OCI-LY7 (cell line): ENCODE data around the gene GAS7. TPM values are rescaled to one million over a fixed set of nuclear protein-coding genes. Genes with fewer than 3 reads are reported as not detected.

Experiments
- BruUV-seq: library from RNA; stranded (reverse); fragments of 400-500 nt; replicated peaks from 2 replicates; lab custom pipeline; 2021; lab: Mats Ljungman, UMichigan
- CTCF ChIA-PET: fragments of 300-600 bp; sonication (Branson Sonifier 250); formaldehyde crosslinking; loops from one replicate; lab custom pipeline; 2022; ENCODE audit warnings: antibody characterized with exemption; ENCODE audit not compliant: unreplicated experiment; lab: Charles Lee
- POLR2A ChIA-PET: fragments of 300-600 bp; sonication (Branson Sonifier 250); formaldehyde crosslinking; loops from one replicate; lab custom pipeline; 2022; ENCODE audit warnings: antibody characterized with exemption; lab: Charles Lee
- DNase-seq: peaks from one replicate; pipeline ENCODE4 v3.0.0-alpha.2; 2015; ENCODE audit warnings: low spot score
- H2AFZ ChIP-seq: fragments of 200-600 bp; sonication (generic), shearing (Covaris generic); 2 replicates; pipeline ENCODE4 v1.6.1; 2014; ENCODE audit warnings: mild to moderate bottlenecking, antibody characterized with exemption, low read length, moderate library complexity
- H3K27ac ChIP-seq: fragments of 200-600 bp; sonication (generic); 2 replicates; pipeline ENCODE4 v1.5.1; 2014; ENCODE audit warnings: mixed run types, low read depth, mild to moderate bottlenecking, moderate library complexity, low read length, inconsistent platforms; ENCODE audit not compliant: poor library complexity, severe bottlenecking
- H3K36me3 ChIP-seq: fragments of 200-600 bp; sonication (generic); 2 replicates; pipeline ENCODE4 v1.6.1; 2014; ENCODE audit warnings: mild to moderate bottlenecking, antibody characterized with exemption, low read length, moderate library complexity, mixed read lengths; ENCODE audit not compliant: insufficient read depth
- H3K4me1 ChIP-seq: fragments of 200-600 bp; sonication (generic); 2 replicates; pipeline ENCODE4 v1.5.1; 2014; ENCODE audit warnings: mild to moderate bottlenecking, low read length; ENCODE audit not compliant: insufficient read depth, poor library complexity, severe bottlenecking
- H3K4me2 ChIP-seq: fragments of 200-600 bp; sonication (generic); 2 replicates; pipeline ENCODE4 v1.6.1; 2014; ENCODE audit warnings: mild to moderate bottlenecking, low read length
- H3K4me3 ChIP-seq: fragments of 200-600 bp; sonication (generic); 2 replicates; pipeline ENCODE4 v1.5.1; 2014; ENCODE audit warnings: mild to moderate bottlenecking, low read depth, low read length; ENCODE audit not compliant: poor library complexity, severe bottlenecking
- H3K79me2 ChIP-seq: fragments of 200-600 bp; sonication (generic); 2 replicates; pipeline ENCODE4 v1.6.1; 2016; ENCODE audit warnings: low read depth, mild to moderate bottlenecking, low read length, moderate library complexity, mixed read lengths; ENCODE audit not compliant: insufficient read depth
- H3K9me2 ChIP-seq: fragments of 200-600 bp; sonication (generic); 2 replicates; pipeline ENCODE4 v1.6.1; 2016; ENCODE audit warnings: mild to moderate bottlenecking, low read length, mixed read lengths; ENCODE audit not compliant: insufficient read depth
- H3K9me3 ChIP-seq: fragments of 200-600 bp; sonication (generic); 2 replicates; pipeline ENCODE4 v1.6.1; 2014; ENCODE audit warnings: mild to moderate bottlenecking, mixed run types, low read length, mixed read lengths
- H4K20me1 ChIP-seq: fragments of 200-600 bp; sonication (generic); 2 replicates; pipeline ENCODE4 v1.6.1; 2014; ENCODE audit warnings: mild to moderate bottlenecking, antibody characterized with exemption, low read length, moderate library complexity, mixed read lengths; ENCODE audit not compliant: insufficient read depth
- CTCF ChIP-seq: fragments of 200-600 bp; sonication (generic); conservative IDR thresholded peaks from 2 replicates; pipeline ENCODE4 v1.5.1; 2014; ENCODE audit warnings: mild to moderate bottlenecking, antibody characterized with exemption, low read length, moderate library complexity, mixed read lengths
- EZH2phosphoT487 ChIP-seq: fragments of 200-600 bp; sonication (generic); IDR thresholded peaks from 2 replicates; pipeline ENCODE4 v1.6.1; 2018; ENCODE audit warnings: low read depth, borderline replicate concordance, mild to moderate bottlenecking, mixed run types, antibody characterized with exemption, low read length, moderate library complexity, mixed read lengths
- intact Hi-C: fragments of 100-400 bp; cut with micrococcal nuclease; formaldehyde crosslinking; loops from one replicate; pipeline ENCODE4 v1.10.0; 2022; ENCODE audit not compliant: unreplicated experiment
- total RNA-seq, 2 experiments: library from RNA; depleted of rRNA in 1 of 2; stranded (reverse); fragments of >200 nt in 1 of 2; shearing (Covaris generic) in 1 of 2; gene quantifications; 2 replicates each; pipeline ENCODE4 v1.2.3, GENCODE V29; 2014 to 2022

GAS7 gene
- total RNA-seq, 2 experiments from 2014 or later, result 1.5 TPM; not detected in 1

- Histone ChIP-seq H3K36me3 (no peaks in the 10 kb centered on the region), H3K27ac (no peak overlapping the region), H3K79me2 (no peaks in the 10 kb centered on the region), H4K20me1 (no peaks in the 10 kb centered on the region), H2AFZ (no peak overlapping the region), H3K9me2 (no peaks in the 10 kb centered on the region), H3K4me2 (no peak overlapping the region), H3K9me3 (no peaks in the 10 kb centered on the region), H3K4me3 (no peak overlapping the region), H3K4me1 (no peaks in the 10 kb centered on the region)
- POLR2A ChIA-PET, result no interaction called here
- BruUV-seq, result no TSS peak
- TF ChIP-seq EZH2phosphoT487, result no peak
- TF ChIP-seq CTCF, result no peak
- intact Hi-C loops, result no loop called here
- no peak for DNase-seq
- CTCF ChIA-PET, result no interaction called here
Measured at GRCh38 chr17:10073941-10074340, 124.5 kb downstream of the GAS7 start.

- Histone ChIP-seq H3K4me2 (no peak overlapping the region), H3K4me1 (no peaks in the 10 kb centered on the region), H4K20me1 (no peaks in the 10 kb centered on the region), H3K79me2 (no peaks in the 10 kb centered on the region), H3K36me3 (no peaks in the 10 kb centered on the region), H3K27ac (no peak overlapping the region), H2AFZ (no peak overlapping the region), H3K9me2 (no peaks in the 10 kb centered on the region), H3K4me3 (no peak overlapping the region), H3K9me3 (no peaks in the 10 kb centered on the region)
- ChIA-PET POLR2A (no interaction called here), CTCF (no interaction called here)
- BruUV-seq, result no TSS peak
- no peak for DNase-seq
- TF ChIP-seq CTCF (no peak), EZH2phosphoT487 (no peak)
- intact Hi-C loops, result no loop called here
Measured at GRCh38 chr17:10072556-10073425, 125.6 kb downstream of the GAS7 start.

DNA sequence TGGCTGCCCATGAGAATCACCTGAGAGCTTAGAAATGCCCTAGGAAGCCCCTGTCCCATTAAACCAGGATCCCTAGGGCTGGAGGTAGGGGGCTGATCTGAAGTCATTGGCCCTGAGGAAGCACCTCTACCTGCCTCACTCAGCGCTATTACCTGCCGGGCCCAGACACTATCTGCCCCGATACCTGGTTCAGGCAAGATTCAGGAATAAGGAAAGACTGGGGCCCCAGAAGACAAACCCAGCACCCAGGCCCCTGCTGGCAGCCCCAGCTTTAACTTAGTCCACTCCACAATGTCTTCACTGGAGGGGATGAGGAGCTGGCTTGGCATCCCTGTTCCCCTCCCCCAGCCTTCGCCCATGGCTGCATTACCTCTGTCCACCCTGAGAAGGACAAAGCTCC lies 126.3 kb downstream of the GAS7 start:
- no peak for DNase-seq
- no peaks in the 10 kb centered on the region for H3K36me3 ChIP-seq
- no peak overlapping the region for H3K4me2 ChIP-seq
- ChIA-PET CTCF (no interaction called here), POLR2A (no interaction called here)
- no peaks in the 10 kb centered on the region for H3K4me1 ChIP-seq
- no peaks in the 10 kb centered on the region for H3K9me2 ChIP-seq
- no peak for TF ChIP-seq CTCF
- TF ChIP-seq EZH2phosphoT487, result no peak
- no peak overlapping the region for H2AFZ ChIP-seq
- no peaks in the 10 kb centered on the region for H4K20me1 ChIP-seq
- no peak overlapping the region for H3K27ac ChIP-seq
- no peaks in the 10 kb centered on the region for H3K9me3 ChIP-seq
- no peaks in the 10 kb centered on the region for H3K79me2 ChIP-seq
- no peak overlapping the region for H3K4me3 ChIP-seq
- BruUV-seq, result no TSS peak
- intact Hi-C loops, result no loop called here
